Adrenal gland (tissue), 12 donors: ENCODE measurements around the gene CAMK1D. TPM values are rescaled to one million over a fixed set of nuclear protein-coding genes. Genes with fewer than 3 reads are reported as not detected.

Experiments
- DNase-seq, 7 donors: peaks; one replicate each; pipeline ENCODE4 v3.0.0-alpha.2; 2019 to 2020
- H3K27ac ChIP-seq, 5 donors: fragments of 200-600 bp; sonication (generic) in 4 of 5; 1 replicate in 3 of 5; 2 replicates in 2 of 5; pipeline versions ENCODE4 v1.5.1 to v1.8.0; 2016 to 2020; ENCODE audit warnings: mild to moderate bottlenecking in 1 of 5
- H3K27me3 ChIP-seq: fragments of 200-600 bp; 2 replicates; pipeline ENCODE4 v1.8.0; 2021
- H3K36me3 ChIP-seq, 2 donors: fragments of 200-600 bp; replicated peaks in 1 of 2; 1 replicate in 1 of 2; 2 replicates in 1 of 2; pipeline versions ENCODE4 v1.5.1 to v1.8.0; 2018 to 2022
- H3K4me1 ChIP-seq, 2 donors: fragments of 200-600 bp; replicated peaks in 1 of 2; 1 replicate in 1 of 2; 2 replicates in 1 of 2; pipeline versions ENCODE4 v1.5.1 to v1.8.0; 2018 to 2021
- H3K4me3 ChIP-seq, 4 donors: fragments of 200-600 bp; sonication (generic) in 3 of 4; one replicate each; pipeline ENCODE4 v1.5.1; 2016 to 2018
- H3K9me3 ChIP-seq, 3 donors: fragments of 200-600 bp; sonication (generic) in 1 of 3; replicated peaks in 1 of 3; 1 replicate in 2 of 3; 2 replicates in 1 of 3; pipeline versions ENCODE4 v1.5.1 to v1.8.0; 2016 to 2021
- CTCF ChIP-seq, 6 experiments: fragments of 450-650 bp in 4 of 6; fragments of 200-600 bp in 2 of 6; sonication (generic) in 1 of 6; IDR thresholded peaks; 1 replicate in 5 of 6; 2 replicates in 1 of 6; pipeline versions ENCODE4 v1.5.1 to v1.8.0; 2016 to 2021; ENCODE audit warnings: antibody characterized with exemption in 6 of 6, mild to moderate bottlenecking in 2 of 6, moderate library complexity in 1 of 6
- POLR2A ChIP-seq, 2 donors: fragments of 450-650 bp; IDR thresholded peaks; one replicate each; pipeline ENCODE4 v1.6.1; 2017; ENCODE audit warnings: antibody characterized with exemption in 2 of 2, mild to moderate bottlenecking in 2 of 2, moderate library complexity in 1 of 2
- WGBS, 4 donors: extraction: QIAGEN DNeasy Blood & Tissue Kit in 2 of 4; methylation state at CpG; one replicate each; pipeline versions ENCODE4 v1.1.5 to v1.1.7; 2013 to 2017; 5-methylcytosine and 5-hydroxymethylcytosine counted together
- intact Hi-C, 2 donors: fragments of 100-400 bp; cut with DNase I; formaldehyde crosslinking; loops; one replicate each; pipeline versions ENCODE4 v1.14.1 to v1.15.0; 2022 to 2023
- polyA plus RNA-seq, 3 donors: library from polyadenylated mRNA; stranded (reverse); fragments of 200-250 nt in 2 of 3; fragments of 350-450 nt in 1 of 3; fragmentation: Illumina TruSeq in 1 of 3; extraction: RNeasy Lipid Tissue Mini Kit (QIAGEN cat#74804) in 1 of 3; gene quantifications; one replicate each; pipeline ENCODE4 v1.2.3, GENCODE V29; 2013 to 2014
- total RNA-seq, 9 donors: library from RNA; depleted of rRNA in 4 of 9; stranded (reverse); fragments of >200 nt in 4 of 9; fragments of 120-200 nt in 1 of 9; fragmentation: NEBNext Ultra II Directional in 1 of 9; extraction: Animal tissue kit (Norgen Biotek cat#: 25700) in 1 of 9; gene quantifications; one replicate each; pipeline versions ENCODE4 v1.1.0 to v1.2.4, GENCODE V29; 2013 to 2023
- donor health status: healthy with polysubstance abuse.
- donor health status: Bipolar disorder and iron deficiency.
- donor health status: DM: yes; HTN: yes; CAD: no.
- donor health status: DM: no; HTN: no; CAD: no.
- donor health status: DM: no; HTN: no; CAD: no.
- donor health status: DM: yes; HTN: yes; CAD: no.

CAMK1D gene
- total and polyA plus RNA-seq, 12 donors, result 2.3 to 9.4 (median 6.5) TPM

- no peak for TF ChIP-seq CTCF (IDR thresholded peaks at IDR 0.05)
- TF ChIP-seq POLR2A (IDR thresholded peaks at IDR 0.05), result no peak
- DNase-seq, result no peak
- Histone ChIP-seq H3K27me3 (no peaks in the 10 kb centered on the region), H3K36me3 (no peaks in the 10 kb centered on the region), H3K27ac (no peak overlapping the region), H3K4me3 (no peak overlapping the region), H3K9me3 (no peaks in the 10 kb centered on the region), H3K4me1 (no peaks in the 10 kb centered on the region)
- 83 to 95% (median 92%) methylated on average over 5 of the region's 5 CpGs for WGBS, 4 donors
- intact Hi-C loops, result no loop called here
Measured at GRCh38 chr10:12755075-12755474, 405.7 kb downstream of the CAMK1D start.

GRCh38 chr10:12757351-12757750 lies 408.0 kb downstream of the CAMK1D start:
- WGBS, 4 donors, result 85 to 89% (median 88%) methylated on average over 2 of the region's 2 CpGs
- no peaks in the 10 kb centered on the region for H3K36me3 ChIP-seq
- no peaks in the 10 kb centered on the region for H3K27me3 ChIP-seq

GRCh38 chr10:12758271-12758670 lies 408.9 kb downstream of the CAMK1D start:
- WGBS, 4 donors, result 77 to 91% (median 83%) methylated on average over 2 of the region's 2 CpGs
- H3K9me3 ChIP-seq, result no peaks in the 10 kb centered on the region
- TF ChIP-seq POLR2A (IDR thresholded peaks at IDR 0.05) (no peak), CTCF (IDR thresholded peaks at IDR 0.05) (no peak)
- DNase-seq, result no peak
- H3K36me3 ChIP-seq, result no peaks in the 10 kb centered on the region
- H3K4me3 ChIP-seq, result no peak overlapping the region
- intact Hi-C loops, result no loop called here
- no peaks in the 10 kb centered on the region for H3K27me3 ChIP-seq
- no peaks in the 10 kb centered on the region for H3K4me1 ChIP-seq
- no peak overlapping the region for H3K27ac ChIP-seq

More at GRCh38 chr10:12757351-12757750, 408.0 kb downstream of the CAMK1D start:
- DNase-seq, result no peak
- intact Hi-C loops, result no loop called here
- H3K27ac ChIP-seq, result no peak overlapping the region
- no peak for TF ChIP-seq POLR2A (IDR thresholded peaks at IDR 0.05)
- no peak for TF ChIP-seq CTCF (IDR thresholded peaks at IDR 0.05)
- H3K4me3 ChIP-seq, result no peak overlapping the region
- no peaks in the 10 kb centered on the region for H3K9me3 ChIP-seq
- no peaks in the 10 kb centered on the region for H3K4me1 ChIP-seq

- no peak for TF ChIP-seq CTCF (IDR thresholded peaks at IDR 0.05)
- Histone ChIP-seq H3K27ac (no peak overlapping the region), H3K36me3 (no peaks in the 10 kb centered on the region), H3K4me1 (peaks cover 10 to 13% of the 10 kb centered on the region in 2 donors), H3K4me3 (no peak overlapping the region), H3K27me3 (no peaks in the 10 kb centered on the region), H3K9me3 (no peaks in the 10 kb centered on the region)
- WGBS, 4 donors, result 80 to 87% (median 83%) methylated on average over 5 of the region's 5 CpGs
- DNase-seq, result no peak
- intact Hi-C loops, result no loop called here
Measured at GRCh38 chr10:12766223-12766622, 416.9 kb downstream of the CAMK1D start.
